Nephron progenitor cell (in vitro differentiated cells): ENCODE measurements around the gene TPR.

Experiments
- DNase-seq: peaks from one replicate; pipeline ENCODE4 v3.0.0; 2021
- H3K27ac Mint-ChIP-seq: 2 replicates; pipeline ENCODE4 v1.8.0; 2021; ENCODE audit warnings: mild to moderate bottlenecking, moderate library complexity, mixed read lengths
- H3K27me3 Mint-ChIP-seq: 2 replicates; pipeline ENCODE4 v1.8.0; 2021; ENCODE audit warnings: mild to moderate bottlenecking, low read depth, mixed read lengths; ENCODE audit not compliant: poor library complexity
- H3K36me3 Mint-ChIP-seq: 2 replicates; pipeline ENCODE4 v1.8.0; 2021; ENCODE audit warnings: low read depth, mixed read lengths
- H3K4me1 Mint-ChIP-seq: 2 replicates; pipeline ENCODE4 v1.8.0; 2021; ENCODE audit warnings: mixed read lengths
- H3K4me3 Mint-ChIP-seq: 2 replicates; pipeline ENCODE4 v1.8.0; 2021; ENCODE audit warnings: mild to moderate bottlenecking, moderate library complexity, mixed read lengths
- H3K9me3 Mint-ChIP-seq: 2 replicates; pipeline ENCODE4 v1.8.0; 2021; ENCODE audit warnings: mild to moderate bottlenecking, moderate library complexity, mixed read lengths
- TF ChIP-seq, protein P1 (sequence below): fragments of 200-600 bp; sonication (generic); IDR thresholded peaks from 2 replicates; pipeline ENCODE4 v1.5.0; 2021; ENCODE audit warnings: antibody characterized with exemption

Gene TPR

DNA sequence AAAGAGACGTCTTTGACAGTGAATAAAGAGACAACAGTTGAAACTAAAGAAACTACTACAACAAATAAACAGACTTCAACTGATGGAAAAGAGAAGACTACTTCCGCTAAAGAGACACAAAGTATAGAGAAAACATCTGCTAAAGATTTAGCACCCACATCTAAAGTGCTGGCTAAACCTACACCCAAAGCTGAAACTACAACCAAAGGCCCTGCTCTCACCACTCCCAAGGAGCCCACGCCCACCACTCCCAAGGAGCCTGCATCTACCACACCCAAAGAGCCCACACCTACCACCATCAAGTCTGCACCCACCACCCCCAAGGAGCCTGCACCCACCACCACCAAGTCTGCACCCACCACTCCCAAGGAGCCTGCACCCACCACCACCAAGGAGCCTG, 68.5 kb downstream of the TPR start:
- H3K4me3 Mint-ChIP-seq: no peak overlapping the region
- H3K36me3 Mint-ChIP-seq: peaks cover 5% of the 10 kb centered on the region
- TF ChIP-seq, protein P1, sequence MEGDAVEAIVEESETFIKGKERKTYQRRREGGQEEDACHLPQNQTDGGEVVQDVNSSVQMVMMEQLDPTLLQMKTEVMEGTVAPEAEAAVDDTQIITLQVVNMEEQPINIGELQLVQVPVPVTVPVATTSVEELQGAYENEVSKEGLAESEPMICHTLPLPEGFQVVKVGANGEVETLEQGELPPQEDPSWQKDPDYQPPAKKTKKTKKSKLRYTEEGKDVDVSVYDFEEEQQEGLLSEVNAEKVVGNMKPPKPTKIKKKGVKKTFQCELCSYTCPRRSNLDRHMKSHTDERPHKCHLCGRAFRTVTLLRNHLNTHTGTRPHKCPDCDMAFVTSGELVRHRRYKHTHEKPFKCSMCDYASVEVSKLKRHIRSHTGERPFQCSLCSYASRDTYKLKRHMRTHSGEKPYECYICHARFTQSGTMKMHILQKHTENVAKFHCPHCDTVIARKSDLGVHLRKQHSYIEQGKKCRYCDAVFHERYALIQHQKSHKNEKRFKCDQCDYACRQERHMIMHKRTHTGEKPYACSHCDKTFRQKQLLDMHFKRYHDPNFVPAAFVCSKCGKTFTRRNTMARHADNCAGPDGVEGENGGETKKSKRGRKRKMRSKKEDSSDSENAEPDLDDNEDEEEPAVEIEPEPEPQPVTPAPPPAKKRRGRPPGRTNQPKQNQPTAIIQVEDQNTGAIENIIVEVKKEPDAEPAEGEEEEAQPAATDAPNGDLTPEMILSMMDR: no peak
- DNase-seq: no peak
- no peaks in the 10 kb centered on the region for H3K9me3 Mint-ChIP-seq
- no peaks in the 10 kb centered on the region for H3K4me1 Mint-ChIP-seq
- no peak overlapping the region for H3K27ac Mint-ChIP-seq
- peaks cover 3% of the 10 kb centered on the region for H3K27me3 Mint-ChIP-seq

DNA sequence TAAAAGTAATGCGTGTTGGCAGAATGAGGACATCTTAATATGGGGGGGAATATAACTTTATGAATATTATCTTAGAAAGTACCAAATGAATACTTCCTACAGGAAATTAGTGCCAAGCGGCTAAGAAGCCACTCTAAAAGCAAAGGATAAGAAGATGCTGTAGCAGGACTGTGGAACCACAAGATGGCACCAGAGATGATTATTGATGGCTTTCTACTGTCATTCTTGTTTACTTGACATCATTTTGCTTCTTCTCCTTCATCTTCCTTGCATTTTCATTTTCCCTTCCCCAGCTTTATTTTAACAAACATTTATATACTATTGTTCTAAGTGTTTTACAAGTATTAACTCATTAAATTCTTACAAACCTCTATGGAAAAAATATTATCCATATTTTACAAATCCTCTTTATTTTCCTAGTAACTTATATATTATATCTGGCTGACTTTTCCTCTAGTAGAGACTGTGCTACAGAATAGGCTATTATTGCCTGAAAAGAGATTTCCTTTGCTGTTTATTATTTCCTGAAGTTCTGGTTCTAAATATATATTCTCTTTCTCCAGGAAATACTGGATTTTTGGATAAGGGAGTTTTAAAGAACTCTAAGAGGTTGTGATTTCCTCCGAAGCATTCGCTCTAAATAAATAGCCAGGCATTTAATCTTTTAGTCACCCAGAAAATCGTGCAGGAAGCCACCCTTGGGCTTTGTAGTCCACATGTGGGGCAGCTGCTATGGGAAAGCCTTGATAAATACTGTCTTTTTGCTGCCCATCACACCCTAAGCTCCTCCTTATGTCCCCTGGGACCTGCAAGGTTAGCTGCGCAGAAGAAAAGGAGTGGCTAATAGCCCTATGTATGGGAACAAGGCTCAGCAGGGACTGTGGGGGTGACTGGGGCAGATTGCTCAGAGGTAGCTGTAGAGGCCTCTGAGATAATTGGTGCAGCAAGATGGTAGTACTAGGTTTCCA, 69.8 kb downstream of the TPR start:
- H3K36me3 Mint-ChIP-seq: peaks cover 5% of the 10 kb centered on the region
- peaks cover 3% of the 10 kb centered on the region for H3K27me3 Mint-ChIP-seq
- H3K4me3 Mint-ChIP-seq: no peak overlapping the region
- no peak for DNase-seq
- TF ChIP-seq, protein P1: peak; percentile 55
- H3K27ac Mint-ChIP-seq: no peak overlapping the region
- no peaks in the 10 kb centered on the region for H3K9me3 Mint-ChIP-seq
- no peaks in the 10 kb centered on the region for H3K4me1 Mint-ChIP-seq

DNA sequence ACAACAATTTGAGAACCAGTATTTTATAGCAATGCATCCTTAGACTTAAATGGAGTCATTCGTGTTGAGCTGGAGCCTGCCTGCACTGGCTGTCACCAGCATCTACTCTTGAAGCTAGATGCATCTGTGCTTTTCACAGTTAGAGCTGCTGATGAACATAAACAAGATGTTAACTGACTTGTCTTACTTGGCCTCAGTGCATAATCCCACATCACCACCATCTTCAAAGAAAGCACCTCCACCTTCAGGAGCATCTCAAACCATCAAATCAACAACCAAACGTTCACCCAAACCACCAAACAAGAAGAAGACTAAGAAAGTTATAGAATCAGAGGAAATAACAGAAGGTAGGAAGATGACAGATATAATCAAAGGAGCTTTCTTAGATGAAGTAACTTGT, 71.1 kb downstream of the TPR start:
- Mint-ChIP-seq H3K9me3 (no peaks in the 10 kb centered on the region), H3K36me3 (no peaks in the 10 kb centered on the region), H3K27ac (no peak overlapping the region), H3K4me3 (no peak overlapping the region), H3K27me3 (peaks cover 3% of the 10 kb centered on the region), H3K4me1 (no peaks in the 10 kb centered on the region)
- TF ChIP-seq, protein P1: no peak
- DNase-seq: no peak

DNA sequence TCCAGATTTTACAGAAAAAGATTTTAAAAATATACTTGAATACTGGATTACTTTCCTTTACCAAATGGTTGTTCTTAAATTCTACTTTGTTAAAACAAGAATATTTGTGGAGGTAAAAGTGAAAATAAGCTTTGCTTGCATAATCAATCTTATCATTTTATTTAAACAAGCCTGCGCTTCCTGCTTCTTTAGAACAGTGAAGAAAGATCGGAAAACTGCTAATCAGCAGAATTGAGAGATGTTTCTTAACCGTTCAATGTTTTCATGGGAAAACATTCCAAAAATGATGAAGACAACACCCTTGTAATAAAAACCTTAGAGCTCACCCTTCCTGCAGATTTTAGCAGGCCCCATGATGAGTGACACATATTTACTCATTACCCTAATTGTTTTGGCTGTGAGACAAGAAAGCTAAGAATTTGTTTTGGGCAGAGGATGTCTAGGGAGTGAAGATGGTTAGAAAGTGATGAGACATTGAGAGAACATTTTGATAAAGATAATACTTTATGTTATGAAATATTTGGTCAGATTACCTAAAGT, 72.6 kb downstream of the TPR start:
- H3K27me3 Mint-ChIP-seq: peaks cover 3% of the 10 kb centered on the region
- no peaks in the 10 kb centered on the region for H3K4me1 Mint-ChIP-seq
- no peak overlapping the region for H3K4me3 Mint-ChIP-seq
- no peak for DNase-seq
- no peak overlapping the region for H3K27ac Mint-ChIP-seq
- no peaks in the 10 kb centered on the region for H3K9me3 Mint-ChIP-seq
- TF ChIP-seq, protein P1: no peak
- no peaks in the 10 kb centered on the region for H3K36me3 Mint-ChIP-seq

DNA sequence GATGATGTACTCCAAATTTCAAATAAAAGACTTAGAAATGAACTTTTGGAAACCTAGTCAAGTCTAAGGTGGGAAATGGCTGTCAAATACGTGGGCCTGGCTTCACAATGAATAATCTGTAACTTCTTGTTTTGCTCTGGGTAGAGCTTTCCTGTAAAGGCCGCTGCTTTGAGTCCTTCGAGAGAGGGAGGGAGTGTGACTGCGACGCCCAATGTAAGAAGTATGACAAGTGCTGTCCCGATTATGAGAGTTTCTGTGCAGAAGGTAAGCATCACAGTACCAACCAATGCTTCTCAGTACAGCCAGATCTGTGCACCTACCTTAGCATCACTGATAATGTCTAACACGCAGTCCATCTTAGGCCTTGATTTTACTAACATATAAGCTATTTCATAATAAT, 73.6 kb downstream of the TPR start:
- TF ChIP-seq, protein P1: no peak
- Mint-ChIP-seq H3K36me3 (no peaks in the 10 kb centered on the region), H3K27me3 (peaks cover 3% of the 10 kb centered on the region), H3K4me3 (no peak overlapping the region), H3K27ac (no peak overlapping the region), H3K4me1 (no peaks in the 10 kb centered on the region), H3K9me3 (no peaks in the 10 kb centered on the region)
- no peak for DNase-seq

DNA sequence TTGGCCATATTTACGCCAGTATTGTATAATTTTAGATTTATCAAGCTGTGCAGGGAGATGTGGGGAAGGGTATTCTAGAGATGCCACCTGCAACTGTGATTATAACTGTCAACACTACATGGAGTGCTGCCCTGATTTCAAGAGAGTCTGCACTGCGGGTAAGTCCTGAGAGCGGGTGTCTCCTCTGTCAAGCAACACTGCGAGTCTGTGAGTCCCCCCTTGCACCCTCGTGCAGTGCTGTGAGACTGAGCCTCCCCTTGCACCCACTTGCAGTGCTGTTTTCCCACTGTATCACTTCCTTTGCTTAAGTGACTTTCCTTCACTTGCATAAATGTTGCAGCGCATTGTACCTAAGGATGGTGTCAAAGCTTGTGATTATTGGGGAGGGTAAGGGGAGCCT, 75.0 kb downstream of the TPR start:
- Mint-ChIP-seq H3K4me1 (no peaks in the 10 kb centered on the region), H3K4me3 (no peak overlapping the region), H3K27me3 (peaks cover under 1% of the 10 kb centered on the region), H3K9me3 (no peaks in the 10 kb centered on the region), H3K36me3 (no peaks in the 10 kb centered on the region), H3K27ac (no peak overlapping the region)
- DNase-seq: no peak
- TF ChIP-seq, protein P1: no peak
